NB4 (cell line): ENCODE data around the gene SBNO2.

Source experiments
- DNase-seq: peaks from one replicate; pipeline ENCODE4 v3.0.0; 2010; ENCODE audit warnings: low read depth
- H3K4me3 ChIP-seq: one replicate; pipeline ENCODE4 v1.5.1; 2011; ENCODE audit warnings: mild to moderate bottlenecking, low read depth, low read length, moderate library complexity
- MYC ChIP-seq: IDR thresholded peaks from 2 replicates; pipeline ENCODE4 v1.6.1; 2011; ENCODE audit warnings: low read depth, low read length
- POLR2A ChIP-seq: IDR thresholded peaks from 2 replicates; pipeline ENCODE4 v1.6.1; 2011; ENCODE audit warnings: mild to moderate bottlenecking; ENCODE audit not compliant: insufficient read length; ENCODE audit errors: extremely low read depth
- TF ChIP-seq, protein P1 (sequence below): IDR thresholded peaks from one replicate; pipeline ENCODE4 v1.5.1; 2012; ENCODE audit warnings: low read depth, low read length
- TF ChIP-seq, protein P2 (sequence below): IDR thresholded peaks from 2 replicates; pipeline ENCODE4 v1.6.1; 2011; ENCODE audit warnings: low read depth, low read length

SBNO2 gene

DNA sequence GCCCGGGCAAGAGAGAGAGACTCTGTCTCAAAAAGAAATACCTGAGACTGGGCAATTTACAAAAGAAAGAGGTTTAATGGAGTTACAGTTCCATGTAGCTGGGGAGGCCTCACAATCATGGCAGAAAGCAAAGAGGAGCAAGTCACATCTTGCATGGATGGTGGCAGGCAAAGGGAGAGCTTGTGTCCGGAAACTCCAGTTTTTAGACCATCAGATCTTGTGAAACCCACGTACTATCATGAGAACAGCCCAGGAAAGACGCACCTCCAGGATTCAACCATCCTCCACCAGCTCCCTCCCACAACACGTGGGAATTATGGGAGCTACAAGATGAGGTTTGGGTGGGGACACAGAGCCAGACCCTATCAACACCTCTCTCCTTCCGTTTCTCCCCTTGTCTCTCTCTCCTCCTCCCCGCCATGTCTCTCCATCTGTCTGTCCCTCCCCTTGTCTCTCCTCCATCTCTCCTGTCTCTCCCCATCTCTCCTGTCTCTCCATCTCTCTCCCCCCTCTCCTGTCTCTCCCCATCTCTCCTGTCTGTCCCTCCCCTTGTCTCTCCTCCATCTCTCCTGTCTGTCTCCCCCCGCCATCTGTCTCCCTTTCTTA is 88.9 kb downstream of the SBNO2 start:
- TF ChIP-seq MYC (no peak), POLR2A (no peak)
- TF ChIP-seq, protein P1, sequence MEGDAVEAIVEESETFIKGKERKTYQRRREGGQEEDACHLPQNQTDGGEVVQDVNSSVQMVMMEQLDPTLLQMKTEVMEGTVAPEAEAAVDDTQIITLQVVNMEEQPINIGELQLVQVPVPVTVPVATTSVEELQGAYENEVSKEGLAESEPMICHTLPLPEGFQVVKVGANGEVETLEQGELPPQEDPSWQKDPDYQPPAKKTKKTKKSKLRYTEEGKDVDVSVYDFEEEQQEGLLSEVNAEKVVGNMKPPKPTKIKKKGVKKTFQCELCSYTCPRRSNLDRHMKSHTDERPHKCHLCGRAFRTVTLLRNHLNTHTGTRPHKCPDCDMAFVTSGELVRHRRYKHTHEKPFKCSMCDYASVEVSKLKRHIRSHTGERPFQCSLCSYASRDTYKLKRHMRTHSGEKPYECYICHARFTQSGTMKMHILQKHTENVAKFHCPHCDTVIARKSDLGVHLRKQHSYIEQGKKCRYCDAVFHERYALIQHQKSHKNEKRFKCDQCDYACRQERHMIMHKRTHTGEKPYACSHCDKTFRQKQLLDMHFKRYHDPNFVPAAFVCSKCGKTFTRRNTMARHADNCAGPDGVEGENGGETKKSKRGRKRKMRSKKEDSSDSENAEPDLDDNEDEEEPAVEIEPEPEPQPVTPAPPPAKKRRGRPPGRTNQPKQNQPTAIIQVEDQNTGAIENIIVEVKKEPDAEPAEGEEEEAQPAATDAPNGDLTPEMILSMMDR = no peak
- TF ChIP-seq, protein P2, sequence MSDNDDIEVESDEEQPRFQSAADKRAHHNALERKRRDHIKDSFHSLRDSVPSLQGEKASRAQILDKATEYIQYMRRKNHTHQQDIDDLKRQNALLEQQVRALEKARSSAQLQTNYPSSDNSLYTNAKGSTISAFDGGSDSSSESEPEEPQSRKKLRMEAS = no peak
- no peak for DNase-seq
- no peak overlapping the region for H3K4me3 ChIP-seq

DNA sequence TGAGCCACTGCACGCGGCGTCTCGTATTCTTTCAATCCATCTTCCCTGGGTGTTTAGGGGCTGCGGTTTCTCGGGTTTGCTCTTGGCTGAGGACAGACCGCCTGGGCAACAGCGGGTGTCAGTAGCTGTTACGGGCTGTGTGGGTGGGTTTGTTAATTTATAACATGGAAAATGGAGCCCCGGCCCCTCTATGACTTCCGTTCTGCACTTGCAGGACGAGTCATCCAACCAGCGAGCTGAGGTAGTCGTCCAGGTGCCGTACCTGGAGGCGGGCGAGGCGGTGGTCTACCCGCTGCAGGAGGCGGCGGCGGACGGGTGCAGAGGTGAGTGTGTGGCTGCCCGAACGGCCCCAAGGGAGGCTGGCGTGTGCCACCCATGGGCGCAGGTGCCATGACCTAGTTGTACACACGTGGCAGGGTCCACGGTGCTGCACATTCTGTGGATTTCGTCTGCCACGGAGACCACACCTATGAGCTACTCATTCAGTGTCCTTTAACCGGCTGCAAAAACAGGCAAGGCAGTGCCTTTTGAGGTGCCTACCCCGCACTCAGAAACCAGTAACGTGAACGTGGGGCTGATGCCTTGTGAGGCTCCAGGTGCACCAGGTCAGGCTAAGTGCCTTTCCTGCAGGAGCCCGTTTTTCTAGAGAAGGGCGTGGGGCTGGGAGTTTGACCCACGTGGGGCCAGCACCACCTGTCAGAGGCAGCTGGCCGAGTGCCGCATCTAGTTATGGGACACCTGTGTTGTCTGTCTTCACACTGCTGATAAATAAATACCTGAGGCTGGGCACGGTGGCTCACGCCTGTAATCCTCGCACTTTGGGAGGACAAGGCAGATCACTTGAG is 89.8 kb downstream of the SBNO2 start:
- TF ChIP-seq POLR2A = no peak
- TF ChIP-seq, protein P1 = no peak
- TF ChIP-seq MYC = no peak
- TF ChIP-seq, protein P2 = no peak
- H3K4me3 ChIP-seq = no peak overlapping the region
- no peak for DNase-seq

DNA sequence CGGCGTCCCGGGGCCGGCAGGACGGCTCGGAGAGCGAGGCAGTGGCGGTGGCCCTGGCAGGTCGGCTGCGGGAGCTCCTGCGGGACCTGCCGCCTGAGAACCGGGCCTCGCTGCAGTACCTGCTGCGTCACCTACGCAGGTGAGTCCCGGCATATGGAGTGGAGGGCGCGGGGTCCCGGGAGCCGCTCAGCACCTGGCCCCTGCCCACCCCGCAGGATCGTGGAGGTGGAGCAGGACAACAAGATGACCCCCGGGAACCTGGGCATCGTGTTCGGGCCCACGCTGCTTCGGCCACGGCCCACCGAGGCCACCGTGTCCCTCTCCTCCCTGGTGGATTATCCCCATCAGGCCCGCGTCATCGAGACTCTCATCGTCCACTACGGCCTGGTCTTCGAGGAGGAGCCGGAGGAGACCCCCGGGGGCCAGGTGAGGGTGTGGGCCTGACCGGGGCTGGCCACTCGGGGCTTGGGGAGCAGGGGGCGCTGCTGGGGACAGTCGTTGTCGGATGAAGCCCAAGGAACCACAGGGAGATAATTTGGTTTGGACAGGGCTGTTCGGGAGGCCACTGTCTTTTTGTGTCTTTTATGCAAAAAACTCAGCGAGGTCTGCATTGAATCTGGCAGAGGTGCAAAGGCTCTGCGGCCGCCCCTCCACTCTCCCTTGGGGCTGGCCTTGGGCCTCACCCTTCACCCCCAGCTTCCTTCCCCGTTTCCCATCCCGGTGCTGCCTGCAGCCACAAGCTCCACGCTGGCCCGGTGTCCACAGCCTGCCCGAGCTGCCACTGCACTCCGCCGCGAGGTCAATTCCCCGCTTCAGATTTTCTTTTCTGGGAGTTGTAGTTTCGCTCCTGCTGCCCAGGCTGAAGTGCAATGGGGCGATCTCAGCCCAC is 90.9 kb downstream of the SBNO2 start:
- DNase-seq = no peak
- no peak overlapping the region for H3K4me3 ChIP-seq
- TF ChIP-seq, protein P2 = no peak
- no peak for TF ChIP-seq POLR2A
- TF ChIP-seq, protein P1 = no peak
- no peak for TF ChIP-seq MYC

DNA sequence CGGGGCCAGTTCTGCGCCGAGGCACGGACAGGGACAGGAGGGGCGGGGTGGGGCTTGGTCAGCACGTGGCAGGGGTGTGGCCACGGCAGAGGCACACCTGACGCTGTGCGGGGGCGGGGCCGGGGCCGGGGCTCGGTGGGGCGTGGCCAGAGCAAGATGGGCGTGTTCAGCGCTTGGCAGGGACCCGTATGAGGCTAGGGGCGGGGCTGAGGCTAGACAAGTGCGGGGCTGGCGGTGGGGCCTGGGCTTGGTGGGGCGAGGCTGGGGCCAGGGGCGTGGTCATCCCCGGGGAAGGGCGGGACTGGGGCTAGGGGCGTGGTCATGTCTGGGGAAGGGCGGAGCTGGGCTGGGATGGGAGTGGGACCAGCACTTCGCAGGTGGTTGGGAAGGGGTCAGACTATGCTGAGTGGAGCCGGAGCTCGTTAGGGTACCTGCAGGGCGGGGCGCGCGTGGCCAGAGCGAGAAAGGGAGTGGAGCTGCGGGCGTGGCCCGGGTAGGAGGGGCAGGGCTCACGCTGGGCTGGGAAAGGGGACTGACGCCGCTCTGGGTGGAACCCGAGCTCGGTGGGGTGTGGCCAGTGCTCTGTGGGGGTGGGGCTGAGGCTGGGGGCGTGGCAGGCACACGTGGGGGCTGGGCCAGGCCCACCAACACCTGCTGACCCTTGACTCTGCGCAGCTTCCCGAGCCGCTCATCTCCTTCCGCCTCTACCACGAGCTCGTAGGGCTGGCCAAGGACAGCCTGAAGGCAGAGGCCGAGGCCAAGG is 91.7 kb downstream of the SBNO2 start:
- peak; percentile 47 for DNase-seq
- H3K4me3 ChIP-seq = no peak overlapping the region
- TF ChIP-seq POLR2A (no peak), MYC (no peak)
- TF ChIP-seq, protein P2 = no peak

DNA sequence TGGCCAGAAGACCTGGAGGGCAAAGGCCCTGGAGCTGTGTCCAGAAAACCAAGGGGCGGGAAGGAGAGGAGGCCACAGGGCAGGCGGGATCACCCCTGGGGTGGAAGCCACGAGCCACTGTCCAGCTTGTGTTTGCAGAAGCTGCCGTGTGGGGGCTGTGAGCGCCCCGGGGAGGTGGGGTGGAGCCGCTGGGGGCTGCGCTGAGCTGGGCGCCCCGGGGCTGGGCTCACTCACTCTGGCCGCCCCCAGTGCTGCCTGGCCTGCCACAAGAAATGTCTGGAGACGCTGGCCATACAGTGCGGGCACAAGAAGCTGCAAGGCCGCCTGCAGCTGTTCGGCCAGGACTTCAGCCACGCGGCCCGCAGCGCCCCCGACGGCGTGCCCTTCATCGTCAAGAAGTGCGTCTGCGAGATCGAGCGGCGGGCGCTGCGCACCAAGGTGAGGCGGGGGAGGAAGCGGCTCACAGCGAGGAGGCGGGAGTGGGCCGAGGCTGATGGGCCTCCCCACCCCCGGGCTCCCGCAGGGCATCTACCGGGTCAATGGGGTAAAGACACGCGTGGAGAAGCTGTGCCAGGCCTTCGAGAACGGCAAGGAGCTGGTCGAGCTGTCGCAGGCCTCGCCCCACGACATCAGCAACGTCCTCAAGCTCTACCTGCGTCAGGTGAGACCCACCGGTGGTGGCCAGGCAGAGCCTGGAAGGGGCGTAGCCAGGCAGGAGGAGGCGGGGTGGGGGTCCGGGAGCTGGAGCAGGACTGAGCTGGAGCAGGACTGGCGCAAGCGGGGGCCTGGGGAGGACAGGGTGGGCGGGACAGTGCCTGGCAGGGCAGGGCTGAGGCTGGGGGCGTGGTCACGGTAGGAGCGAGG is 92.5 kb downstream of the SBNO2 start:
- TF ChIP-seq MYC = no peak
- no peak overlapping the region for H3K4me3 ChIP-seq
- no peak for DNase-seq
